Measurements from ENCODE around the gene SPAAR.
A peak's percentile ranks its signal among the peaks of the same experiment; 100 is the strongest.

SPAAR gene

DNA sequence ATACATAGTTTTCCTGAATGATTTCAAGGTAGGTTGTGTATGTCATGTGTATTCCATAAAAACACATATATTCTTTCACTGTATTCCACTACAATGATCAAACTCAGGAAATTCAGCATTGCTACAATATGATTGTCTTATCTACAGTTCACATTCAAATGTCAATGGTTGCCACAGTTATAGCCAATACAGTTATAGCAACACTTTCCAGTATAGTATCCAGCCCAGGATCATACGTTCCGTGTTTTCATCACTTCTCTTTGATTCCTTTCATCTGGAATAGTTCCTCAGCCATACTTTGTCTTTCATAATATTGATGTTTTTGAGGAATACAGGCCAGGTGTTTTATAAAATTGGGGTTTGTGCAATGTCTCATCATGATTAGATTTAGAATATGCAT, 39.2 kb downstream of the SPAAR start:
- no peak for DNase-seq (ENCODE audit: low read depth)

DNA sequence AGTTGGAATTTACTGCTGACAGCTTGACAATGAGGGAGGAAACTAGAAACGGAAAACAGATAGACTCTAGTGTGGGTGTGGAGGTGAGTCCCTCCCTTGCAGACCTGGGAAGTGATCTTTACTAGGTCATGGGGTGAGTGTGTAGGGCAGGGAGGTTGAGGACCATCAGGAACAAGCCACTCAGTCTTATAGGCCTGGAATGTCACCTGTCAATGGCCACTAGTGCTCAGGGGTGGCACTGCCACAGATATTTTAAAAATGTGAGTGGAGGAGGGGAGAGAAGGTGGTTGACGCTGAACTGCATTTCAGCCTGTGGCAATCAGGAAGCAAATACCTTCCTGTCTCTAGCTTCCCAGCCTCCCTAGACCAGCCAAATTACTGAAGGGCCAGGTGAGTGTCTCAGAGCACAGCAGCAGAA, 39.6 kb downstream of the SPAAR start:
- DNase-seq (ENCODE audit: low read depth) = no peak

DNA sequence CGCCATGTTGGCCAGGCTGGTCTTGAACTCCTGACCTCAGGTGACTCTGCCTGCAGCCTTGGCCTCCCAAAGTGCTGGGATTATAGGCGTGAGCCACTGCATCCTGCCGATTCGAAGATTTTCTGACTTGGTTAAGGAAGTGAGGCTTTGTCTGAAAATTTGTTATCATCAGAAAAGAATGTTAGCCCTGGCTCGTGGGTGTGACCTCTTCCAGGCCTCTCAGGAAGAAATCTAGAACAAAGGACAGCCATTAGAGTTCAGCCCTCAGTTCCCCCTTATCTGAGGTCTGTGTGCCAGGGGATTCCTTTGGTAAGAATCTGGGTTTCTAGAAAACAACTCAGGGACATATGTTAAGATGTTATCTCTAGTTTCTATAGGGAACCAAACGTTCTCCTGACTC, 42.4 kb downstream of the SPAAR start:
- no peak for DNase-seq (ENCODE audit: low read depth)

DNA sequence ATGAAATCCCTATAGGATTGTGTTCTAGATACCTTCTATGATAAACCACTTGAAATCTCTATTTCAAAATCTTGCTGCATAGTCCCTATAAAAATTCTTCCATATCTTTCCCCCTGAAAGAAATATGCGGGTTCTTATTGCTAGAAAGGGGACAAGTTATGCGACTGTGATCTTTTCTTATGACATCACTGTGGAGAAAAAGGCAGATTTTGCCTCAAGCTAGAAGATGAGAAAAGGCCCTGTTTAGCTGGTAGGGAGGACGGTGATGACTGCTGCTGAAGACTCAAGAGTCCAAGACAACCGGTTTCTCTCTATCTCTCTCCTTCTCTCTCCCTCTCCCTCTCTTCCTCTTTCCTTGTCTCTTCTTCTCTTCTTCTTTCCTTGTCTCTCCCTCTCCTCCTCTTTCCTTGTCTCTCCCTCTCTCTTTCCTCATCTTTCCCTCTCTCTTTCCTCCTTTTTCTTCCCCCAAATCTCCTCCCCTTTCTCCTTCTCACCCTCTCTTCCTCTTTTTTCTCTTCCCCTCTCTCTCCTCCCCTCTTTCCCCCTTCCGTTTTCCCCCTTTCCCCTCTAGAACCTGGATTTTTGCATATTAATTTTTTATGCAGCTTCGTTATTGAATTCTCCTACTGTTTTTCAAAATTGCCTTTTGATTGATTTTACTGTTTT, 43.4 kb downstream of the SPAAR start:
- no peak for DNase-seq (ENCODE audit: low read depth)

DNA sequence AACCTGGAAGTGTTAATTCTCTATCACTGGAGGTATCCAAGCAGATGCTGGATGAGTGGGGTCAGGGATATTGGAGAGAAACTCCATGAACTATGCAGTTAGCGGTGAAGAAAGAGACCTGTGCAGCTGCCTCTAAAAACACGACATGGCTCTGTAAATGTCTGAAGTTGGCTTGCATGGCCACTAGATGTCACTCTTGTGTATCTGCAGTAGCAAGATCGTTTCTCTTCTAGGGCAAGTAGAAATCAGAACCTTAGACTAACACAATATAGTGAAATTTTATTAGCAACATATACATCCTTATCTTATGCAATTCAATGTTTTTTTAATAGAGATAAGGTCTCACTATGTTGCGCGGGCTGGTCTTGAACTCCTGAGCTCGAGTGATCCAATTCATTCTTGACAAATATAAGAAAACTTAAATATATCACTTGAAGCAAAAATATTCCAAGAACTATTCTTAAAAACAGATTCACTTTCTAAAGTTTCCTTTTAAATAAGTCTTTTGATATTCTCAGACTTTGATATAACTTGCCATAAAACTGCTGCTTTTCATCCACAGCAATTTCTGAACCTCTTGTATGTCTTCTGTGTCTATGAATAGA, 45.8 kb downstream of the SPAAR start:
- peak; percentile 33 for DNase-seq (ENCODE audit: low read depth)

DNA sequence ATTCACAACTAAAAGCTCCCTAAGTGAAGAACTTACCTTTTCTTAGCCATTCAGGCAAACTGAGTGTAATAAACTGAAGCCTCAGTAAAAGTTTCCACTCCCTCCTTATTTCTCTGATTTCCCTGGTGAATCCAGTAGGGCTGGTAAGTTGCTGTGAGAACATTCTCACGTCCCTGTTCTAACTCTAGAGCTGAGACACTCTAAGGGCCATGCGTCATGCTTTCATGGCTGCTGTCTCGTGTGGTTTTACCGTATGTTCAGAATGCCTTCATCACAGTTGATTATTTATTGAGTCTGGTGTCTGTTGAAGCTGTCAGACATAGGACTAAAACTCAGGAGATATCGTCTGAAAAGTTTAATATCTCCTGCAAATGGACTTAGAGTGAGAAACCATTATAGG, 47.4 kb downstream of the SPAAR start:
- DNase-seq (ENCODE audit: low read depth) = no peak

DNA sequence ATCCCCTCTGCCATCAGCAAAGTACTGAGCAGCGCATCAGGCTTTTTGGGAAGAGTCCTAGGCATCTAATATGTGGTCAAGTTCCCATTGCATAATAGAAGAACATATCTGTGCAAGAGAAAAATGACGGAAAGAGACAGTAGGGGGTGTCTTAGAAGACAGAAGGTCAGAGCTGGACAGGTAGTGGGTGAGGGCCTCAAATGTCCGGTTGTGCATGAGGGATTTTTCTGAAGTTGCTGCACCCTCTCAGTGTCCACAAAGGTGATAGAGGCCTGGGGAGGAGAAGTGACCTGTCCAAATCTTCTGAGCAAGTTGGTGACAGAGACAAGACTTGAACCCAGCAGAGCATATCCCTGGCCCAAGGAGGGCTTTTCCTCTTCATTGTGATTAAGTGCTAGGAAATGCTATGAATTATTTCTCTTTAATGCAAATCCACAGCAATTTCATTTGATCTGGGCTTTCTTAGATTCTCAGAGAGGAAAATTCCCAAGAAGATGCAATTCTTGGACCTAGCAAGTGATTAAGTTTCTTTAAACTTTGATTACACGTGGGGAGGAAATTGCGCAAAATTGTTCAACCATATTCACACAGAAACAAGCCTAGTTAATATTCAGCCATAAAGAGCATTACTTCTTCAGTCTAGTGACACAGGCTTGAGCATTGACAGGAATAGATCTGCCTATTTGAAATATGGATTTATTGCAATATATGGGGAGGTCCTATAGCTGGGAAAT, 49.0 kb downstream of the SPAAR start, which contains the start of gene OR2S2:
OR2S2 (minus strand) TSS at position 51 of the 734 bp plus-strand sequence. CDS start 56 bp downstream, outside the sequence.
- no peak for DNase-seq (ENCODE audit: low read depth)

DNA sequence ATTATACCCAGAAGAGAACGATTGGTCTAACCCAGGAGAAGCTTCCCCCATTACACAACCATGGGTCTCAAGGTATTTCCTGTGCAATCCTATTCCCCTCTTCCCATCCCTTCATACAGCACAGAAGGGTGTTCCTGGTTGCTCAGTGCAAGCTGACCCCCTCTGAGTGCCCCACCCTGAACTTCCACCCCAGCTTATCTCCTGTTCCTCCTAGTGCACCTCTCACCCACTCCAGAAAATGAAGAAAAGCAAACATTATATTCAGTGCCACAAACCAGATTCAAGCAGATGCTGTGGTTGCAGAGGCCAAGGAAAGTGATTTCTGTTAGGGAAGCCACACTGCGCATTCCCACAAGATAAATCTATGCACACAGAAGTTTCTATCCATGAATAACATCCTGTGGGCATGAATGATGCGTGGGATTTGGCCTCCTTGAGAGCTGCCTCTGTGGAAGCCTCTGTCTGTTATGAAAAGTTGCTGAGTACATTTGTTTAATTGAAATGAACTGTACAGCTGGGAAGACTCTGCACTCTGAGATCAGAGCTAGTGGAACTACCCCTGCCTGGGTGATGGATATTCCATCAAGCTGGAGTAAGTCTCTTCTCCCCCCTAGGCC, 50.9 kb downstream of the SPAAR start:
- no peak for DNase-seq (ENCODE audit: low read depth)

Data from T follicular helper cell (primary cell).